GM10266 (cell line): ENCODE data around the gene DTX1.
A peak's percentile ranks its signal among the peaks of the same experiment; 100 is the strongest.

Source experiments
- DNase-seq: peaks from one replicate; pipeline ENCODE4 v3.0.0; 2012; ENCODE audit errors: extremely low spot score
- TF ChIP-seq, protein P1 (sequence below): IDR thresholded peaks from 2 replicates; pipeline ENCODE4 v1.5.1; 2012; ENCODE audit warnings: mild to moderate bottlenecking, low read depth; ENCODE audit not compliant: control insufficient read depth, insufficient read depth; ENCODE audit errors: missing control alignments

The DTX1 gene

DNA sequence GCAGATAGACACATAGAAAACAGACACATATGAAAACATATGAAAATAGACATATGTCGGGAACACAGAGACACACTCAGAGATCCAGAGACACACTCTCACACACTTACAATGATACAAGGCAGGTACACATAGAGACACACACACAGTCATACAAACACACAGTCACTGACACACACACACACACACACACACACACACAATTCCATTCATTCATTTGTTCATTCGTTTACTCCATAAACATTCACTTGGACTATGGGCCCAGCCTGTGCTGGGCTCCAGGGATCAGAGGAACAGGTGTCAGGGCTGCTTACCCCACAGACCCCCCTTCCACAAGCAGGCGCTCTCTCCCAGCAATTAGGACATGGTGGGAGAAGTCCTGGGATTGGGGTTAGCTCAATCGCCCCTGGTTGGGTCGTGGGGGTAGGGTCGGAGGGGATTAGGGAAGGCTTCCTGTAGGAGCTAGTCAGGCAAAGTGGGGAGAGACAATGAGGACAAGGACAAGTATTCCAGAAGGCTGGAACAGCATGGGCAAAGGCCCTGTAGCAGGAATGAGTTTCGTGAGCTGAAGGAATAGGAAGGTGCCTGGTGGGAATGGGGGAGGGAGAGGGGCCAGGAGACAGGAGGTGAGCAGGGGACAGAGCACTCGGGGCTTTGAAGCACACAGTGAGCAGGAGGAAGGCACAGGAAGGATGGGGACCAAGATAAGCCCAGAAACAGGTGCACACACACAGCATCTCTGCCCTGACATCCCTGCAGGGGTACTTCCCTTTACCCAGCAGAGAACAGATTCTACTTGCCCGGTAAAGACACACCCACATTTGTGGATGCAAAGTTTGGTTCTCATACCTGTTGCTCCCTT lies 72.5 kb downstream of the DTX1 start:
- TF ChIP-seq, protein P1, sequence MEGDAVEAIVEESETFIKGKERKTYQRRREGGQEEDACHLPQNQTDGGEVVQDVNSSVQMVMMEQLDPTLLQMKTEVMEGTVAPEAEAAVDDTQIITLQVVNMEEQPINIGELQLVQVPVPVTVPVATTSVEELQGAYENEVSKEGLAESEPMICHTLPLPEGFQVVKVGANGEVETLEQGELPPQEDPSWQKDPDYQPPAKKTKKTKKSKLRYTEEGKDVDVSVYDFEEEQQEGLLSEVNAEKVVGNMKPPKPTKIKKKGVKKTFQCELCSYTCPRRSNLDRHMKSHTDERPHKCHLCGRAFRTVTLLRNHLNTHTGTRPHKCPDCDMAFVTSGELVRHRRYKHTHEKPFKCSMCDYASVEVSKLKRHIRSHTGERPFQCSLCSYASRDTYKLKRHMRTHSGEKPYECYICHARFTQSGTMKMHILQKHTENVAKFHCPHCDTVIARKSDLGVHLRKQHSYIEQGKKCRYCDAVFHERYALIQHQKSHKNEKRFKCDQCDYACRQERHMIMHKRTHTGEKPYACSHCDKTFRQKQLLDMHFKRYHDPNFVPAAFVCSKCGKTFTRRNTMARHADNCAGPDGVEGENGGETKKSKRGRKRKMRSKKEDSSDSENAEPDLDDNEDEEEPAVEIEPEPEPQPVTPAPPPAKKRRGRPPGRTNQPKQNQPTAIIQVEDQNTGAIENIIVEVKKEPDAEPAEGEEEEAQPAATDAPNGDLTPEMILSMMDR, result no peak
- no peak for DNase-seq

DNA sequence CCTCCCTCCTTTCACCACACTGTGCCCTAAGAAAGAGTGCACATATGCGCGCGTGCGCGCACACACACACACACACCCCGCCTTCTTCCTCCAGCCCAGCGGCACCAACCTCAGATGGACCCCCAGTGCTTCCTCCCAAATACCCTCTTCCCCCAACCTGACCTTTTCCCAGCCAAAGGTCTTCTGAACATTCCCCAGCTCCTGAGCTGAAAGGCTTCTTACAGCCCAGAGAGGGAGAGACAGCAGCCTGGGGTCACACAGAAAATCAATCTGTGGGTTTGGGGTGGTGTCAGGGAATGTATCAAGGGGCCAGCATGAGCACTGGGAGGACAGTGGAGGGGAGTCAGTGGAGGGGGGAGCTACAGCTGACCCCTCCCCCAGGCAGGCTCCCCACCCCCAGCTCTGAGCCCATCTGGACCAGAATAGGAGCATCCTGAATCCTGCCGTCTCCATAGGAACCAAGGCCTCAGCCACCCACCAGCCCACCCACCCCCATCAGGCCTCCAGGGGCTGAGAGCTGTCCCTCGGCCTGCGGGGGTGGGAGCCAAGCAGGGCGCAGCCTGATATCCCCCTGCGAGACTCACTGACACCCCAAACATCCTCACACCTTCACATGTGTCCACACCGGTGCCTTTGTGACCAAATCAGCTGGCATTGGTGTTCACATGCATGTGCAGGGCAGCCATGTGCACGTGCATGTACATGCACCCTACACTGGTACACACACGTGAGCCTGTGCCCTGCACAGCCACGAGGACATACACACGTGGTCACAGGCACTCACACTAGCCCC lies 73.3 kb downstream of the DTX1 start:
- TF ChIP-seq, protein P1, result no peak
- DNase-seq, result no peak

DNA sequence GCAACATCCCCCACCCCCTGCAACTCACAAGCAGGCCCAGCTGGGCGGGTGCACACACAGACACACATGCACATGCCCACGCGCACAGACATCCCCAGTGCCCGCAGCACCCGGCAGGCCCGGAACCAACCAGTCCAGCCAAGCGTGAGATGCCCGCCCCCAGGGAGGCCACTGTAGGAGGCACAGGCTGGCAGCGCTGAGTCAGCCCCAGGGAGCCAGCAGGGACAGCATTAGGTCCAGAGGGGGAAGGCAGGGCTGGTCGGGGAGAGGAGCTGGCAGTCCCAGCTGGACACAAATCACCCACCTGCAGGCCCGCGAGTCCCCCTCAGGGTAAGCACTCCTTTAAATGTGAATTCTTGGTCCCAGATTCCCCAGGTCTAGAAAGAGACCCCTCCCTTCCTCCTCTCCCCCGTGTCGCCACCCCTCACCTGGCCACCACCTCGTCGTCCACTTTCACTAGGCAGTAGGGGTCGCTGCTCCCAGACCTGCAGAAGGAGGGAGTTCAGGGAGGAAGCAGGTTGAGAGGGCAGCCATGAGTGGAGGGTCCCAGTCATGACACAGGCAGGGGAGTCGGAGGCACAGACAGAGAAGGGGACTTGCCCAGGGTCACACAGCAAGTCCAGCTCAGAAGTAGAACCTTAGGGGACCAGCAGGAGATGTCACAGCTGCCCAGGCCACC lies 74.1 kb downstream of the DTX1 start:
- TF ChIP-seq, protein P1, result peak; percentile 46

DNA sequence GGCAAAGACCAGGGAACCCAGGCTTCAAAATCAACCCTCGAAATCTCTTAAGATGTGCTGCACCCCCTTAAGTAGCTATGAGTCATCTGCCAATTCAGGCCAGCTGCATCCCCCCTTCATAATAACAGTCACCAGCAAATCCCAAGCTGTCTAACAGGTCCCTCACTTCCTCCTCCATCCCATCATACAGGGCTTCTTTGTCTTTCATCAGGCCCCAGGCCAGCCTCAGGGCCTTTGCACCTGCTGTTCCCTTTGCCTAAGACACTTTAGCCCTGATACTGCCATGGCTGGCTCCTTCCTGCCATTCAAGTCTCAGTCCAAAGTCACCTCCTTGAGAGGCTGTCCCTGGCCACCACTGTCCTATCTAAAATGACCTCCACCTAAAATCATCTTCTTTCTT lies 75.0 kb downstream of the DTX1 start:
- DNase-seq, result no peak
- TF ChIP-seq, protein P1, result no peak

More for the DNA sequence above, 74.1 kb downstream of the DTX1 start:
- DNase-seq, result no peak

DNA sequence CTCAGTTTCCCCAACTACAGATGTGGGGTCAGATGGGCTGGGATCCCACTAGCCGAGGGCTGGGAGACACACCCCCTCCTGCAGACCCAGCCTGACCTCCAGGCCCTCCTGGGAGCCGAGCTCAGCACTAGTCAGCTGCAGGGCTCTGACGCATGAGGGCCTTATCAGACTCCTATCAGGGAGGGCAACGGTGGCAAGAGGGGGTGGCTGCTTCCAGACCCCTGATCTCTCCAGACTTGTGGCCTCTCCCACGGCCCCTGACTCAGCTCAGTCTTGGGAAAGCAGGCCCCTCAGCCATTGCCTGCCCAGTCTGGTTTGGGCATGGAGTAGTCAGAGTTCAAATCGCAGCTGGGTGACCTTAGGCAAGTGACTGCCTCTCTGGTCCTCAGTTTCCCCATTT lies 76.5 kb downstream of the DTX1 start:
- TF ChIP-seq, protein P1, result no peak
- no peak for DNase-seq

DNA sequence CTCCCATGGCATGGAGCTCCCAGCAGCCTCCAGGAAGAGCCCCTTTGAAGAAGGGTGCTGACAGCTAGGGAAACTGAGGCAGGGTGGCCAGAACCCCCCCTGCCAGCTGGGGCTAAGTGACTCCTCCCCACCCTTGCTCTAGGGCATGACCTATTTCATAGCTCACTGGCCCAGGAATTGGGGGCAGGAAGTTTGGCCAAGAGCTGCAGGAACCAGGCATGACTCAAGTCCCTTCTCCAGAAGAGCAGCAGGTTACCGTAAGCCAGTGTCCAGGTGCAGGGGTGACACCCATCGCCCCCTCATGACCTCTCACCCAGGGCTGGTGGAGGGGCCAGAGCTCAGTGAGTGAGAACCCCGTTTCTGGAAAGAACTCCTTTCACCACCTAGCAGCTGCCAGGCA lies 77.1 kb downstream of the DTX1 start:
- TF ChIP-seq, protein P1, result no peak
- no peak for DNase-seq
